GM12892 (cell line): ENCODE measurements around the gene MGMT.

Source experiments
- POLR2A ChIP-seq: IDR thresholded peaks from 2 replicates; pipeline ENCODE4 v1.6.1; 2011; ENCODE audit warnings: low read depth, low read length, control low read depth
- POLR2AphosphoS5 ChIP-seq: IDR thresholded peaks from 2 replicates; pipeline ENCODE4 v1.6.1; 2011; ENCODE audit warnings: low read depth, low read length, control low read depth

DNA sequence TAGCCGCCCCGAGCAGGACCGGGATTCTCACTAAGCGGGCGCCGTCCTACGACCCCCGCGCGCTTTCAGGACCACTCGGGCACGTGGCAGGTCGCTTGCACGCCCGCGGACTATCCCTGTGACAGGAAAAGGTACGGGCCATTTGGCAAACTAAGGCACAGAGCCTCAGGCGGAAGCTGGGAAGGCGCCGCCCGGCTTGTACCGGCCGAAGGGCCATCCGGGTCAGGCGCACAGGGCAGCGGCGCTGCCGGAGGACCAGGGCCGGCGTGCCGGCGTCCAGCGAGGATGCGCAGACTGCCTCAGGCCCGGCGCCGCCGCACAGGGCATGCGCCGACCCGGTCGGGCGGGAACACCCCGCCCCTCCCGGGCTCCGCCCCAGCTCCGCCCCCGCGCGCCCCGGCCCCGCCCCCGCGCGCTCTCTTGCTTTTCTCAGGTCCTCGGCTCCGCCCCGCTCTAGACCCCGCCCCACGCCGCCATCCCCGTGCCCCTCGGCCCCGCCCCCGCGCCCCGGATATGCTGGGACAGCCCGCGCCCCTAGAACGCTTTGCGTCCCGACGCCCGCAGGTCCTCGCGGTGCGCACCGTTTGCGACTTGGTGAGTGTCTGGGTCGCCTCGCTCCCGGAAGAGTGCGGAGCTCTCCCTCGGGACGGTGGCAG, at the start of gene MGMT:
- TF ChIP-seq POLR2A, result peak; percentile 86
- peak; percentile 77 for TF ChIP-seq POLR2AphosphoS5
